ENCODE data around the gene NEAT1. TPM values are rescaled to one million over a fixed set of nuclear protein-coding genes. Genes with fewer than 3 reads are reported as not detected.

NEAT1 gene
- total and polyA plus RNA-seq, 9 of the 15 experiments (the other 6 are each of a cell fraction or from before 2014, with no cell fraction given), result 20.1 to 389 (median 62.8) TPM

- TF ChIP-seq NR2C2 (CRISPR knock-in tag; IDR thresholded peaks at IDR 0.05), result no peak
- peak; percentile 41; the same call in 1 of the 2 replicates for TF ChIP-seq NR2C2 (tag; IDR thresholded peaks at IDR 0.05)
Observed at GRCh38 chr11:65434057-65434666, 11.6 kb downstream of the NEAT1 start (continued).

DNA sequence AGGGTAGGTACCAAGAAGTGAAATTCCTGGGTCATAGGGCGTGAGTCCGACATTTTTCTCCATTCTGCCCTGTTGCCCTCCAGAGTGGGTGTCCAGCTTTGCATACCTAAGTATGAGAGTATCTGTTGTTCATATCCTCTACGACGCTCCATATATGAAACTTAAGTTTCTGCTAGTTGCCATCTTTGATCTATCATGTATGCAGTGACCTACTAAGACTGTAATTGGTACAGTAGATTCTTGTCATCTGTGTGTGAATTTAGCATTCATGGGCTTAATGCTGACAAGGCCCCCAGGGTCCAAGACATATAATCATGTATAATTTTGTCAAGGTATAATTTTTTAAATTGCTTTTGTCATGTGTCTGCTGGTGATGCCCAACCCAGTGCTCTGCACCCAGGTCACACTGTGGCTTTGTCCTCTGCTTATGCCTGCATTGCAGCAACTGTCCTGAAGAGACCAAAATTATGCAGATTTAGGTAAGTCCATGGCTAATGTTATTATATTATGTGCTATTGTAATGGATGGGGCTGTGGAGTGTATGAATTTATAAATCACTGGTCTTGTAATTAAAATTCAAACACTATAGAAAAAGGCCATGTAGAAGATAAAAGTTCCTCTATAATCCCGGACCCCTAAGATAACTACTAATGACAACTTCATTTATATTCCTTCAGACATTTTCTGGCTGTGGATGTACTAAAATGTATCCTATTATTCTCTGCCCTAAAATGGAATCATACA lies 12.2 kb downstream of the NEAT1 start:
- in situ Hi-C loops (cut with MboI) (no loop called here), intact Hi-C loops (cut with micrococcal nuclease) (no loop called here)
- no peak overlapping the region for H3K9ac ChIP-seq (ENCODE audit: insufficient read depth in 1 of 2, low read depth in 2 of 2, low read length in 2 of 2)
- peaks cover 95% of the 10 kb centered on the region for H3K79me2 ChIP-seq (ENCODE audit: control insufficient read depth, insufficient read depth, low read length)
- peaks cover 4% of the 10 kb centered on the region; the same call in 1 of the 2 replicates for H4K20me1 ChIP-seq (replicated peaks; ENCODE audit: control insufficient read depth, insufficient read depth, low read length)
- no peak for FAIRE-seq
- no peak for DNase-seq (ENCODE audit: extremely low read depth in 1 of 4, low spot score in 3 of 4)
- H3K36me3 ChIP-seq (ENCODE audit: control insufficient read depth, insufficient read depth, low read length), result peaks cover 90% of the 10 kb centered on the region
- no peak overlapping the region for H2AFZ ChIP-seq (ENCODE audit: low read depth, low read length)
- no peak overlapping the region for H3K4me2 ChIP-seq (ENCODE audit: insufficient read depth, low read length)
- BruUV-seq (replicated peaks), result no TSS peak
- ATAC-seq, result no peak
- POLR2A ChIA-PET, result interaction anchor here (0.8 to 3.4 kb wide), 11 partner anchors 10 to 75 kb away, joined by 3 to 49 read pairs (median 4); partner anchors contain the start of gene NEAT1
- peaks cover 3 to 18% of the 10 kb centered on the region in 2 experiments; a peak in 4 of 5 replicates for H3K4me1 ChIP-seq (replicated peaks in 1 of 2; ENCODE audit: control insufficient read depth in 2 of 2, insufficient read depth in 2 of 2, low read length in 2 of 2)
- no peaks in the 10 kb centered on the region for H3K27me3 ChIP-seq (ENCODE audit: control insufficient read depth in 2 of 2, insufficient read depth in 2 of 2, low read length in 2 of 2)
- H3K4me3 ChIP-seq, result no peak overlapping the region
- CTCF ChIA-PET (ENCODE audit: low intra/inter-chr PET ratio), result no interaction called here
- TF ChIP-seq SUPT5H (IDR thresholded peaks at IDR 0.05) (peak; percentile 46), KDM5B (IDR thresholded peaks at IDR 0.05; ENCODE audit: insufficient replicate concordance, low read depth, low read length) (peak; percentile 30), RFX5 (IDR thresholded peaks at IDR 0.05; ENCODE audit: low read depth, low read length) (no peak), POLR2A (conservative IDR thresholded peaks at IDR 0.05) (peak; percentile 47), BRCA1 (IDR thresholded peaks at IDR 0.05) (no peak), BRCA1 (CRISPR knock-in tag; IDR thresholded peaks at IDR 0.05) (no peak), RBFOX2 (IDR thresholded peaks at IDR 0.05; ENCODE audit: low read depth, low read length) (0 out of 2 replicates have a peak, but pooled peaks have one; percentile 1), MXD1 (CRISPR knock-in tag; IDR thresholded peaks at IDR 0.05; ENCODE audit: borderline replicate concordance, poor library complexity, severe bottlenecking) (no peak), CBX1 (IDR thresholded peaks at IDR 0.05; ENCODE audit: low read depth) (no peak), ETV5 (CRISPR knock-in tag; IDR thresholded peaks at IDR 0.05; ENCODE audit: low read depth) (no peak), EP300 (IDR thresholded peaks at IDR 0.05; ENCODE audit: low read length) (no peak), TOE1 (IDR thresholded peaks at IDR 0.05; ENCODE audit: borderline replicate concordance) (no peak), TOE1 (CRISPR knock-in tag; IDR thresholded peaks at IDR 0.05; ENCODE audit: borderline replicate concordance, low read depth) (no peak), PCBP2 (IDR thresholded peaks at IDR 0.05; ENCODE audit: low read depth, low read length, poor library complexity, severe bottlenecking) (no peak)
- no peaks in the 10 kb centered on the region for H3K9me3 ChIP-seq (replicated peaks; ENCODE audit: control insufficient read depth, insufficient read depth, low read depth, low read length)
- H3K9me1 ChIP-seq (ENCODE audit: control insufficient read depth, insufficient read depth, low read length), result peaks cover 6% of the 10 kb centered on the region
- WGBS (ENCODE audit: insufficient coverage, low coverage, missing lambda C conversion rate), result 92% methylated on average over 5 of the region's 5 CpGs
- no peak overlapping the region for H3K27ac ChIP-seq (ENCODE audit: extremely low read depth, low read depth, low read length)

All from K562 (cell line).